Cardiac fibroblast (primary cell): Measurements from ENCODE around the gene SRD5A1.

Experiments
- DNase-seq, 2 donors: peaks; one replicate each; pipeline versions ENCODE4 v3.0.0 to v3.0.0-alpha.2; 2010; ENCODE audit warnings: low read depth in 2 of 2
- H3K4me3 ChIP-seq, 2 donors: replicated peaks in 1 of 2; 1 replicate in 1 of 2; 2 replicates in 1 of 2; pipeline ENCODE4 v1.5.1; 2011; ENCODE audit warnings: low read depth in 2 of 2, low read length in 2 of 2, mild to moderate bottlenecking in 2 of 2, moderate library complexity in 1 of 2
- CTCF ChIP-seq: IDR thresholded peaks from one replicate; pipeline ENCODE4 v1.5.1; 2011; ENCODE audit warnings: low read depth, mild to moderate bottlenecking, low read length, inconsistent platforms

The SRD5A1 gene

DNA sequence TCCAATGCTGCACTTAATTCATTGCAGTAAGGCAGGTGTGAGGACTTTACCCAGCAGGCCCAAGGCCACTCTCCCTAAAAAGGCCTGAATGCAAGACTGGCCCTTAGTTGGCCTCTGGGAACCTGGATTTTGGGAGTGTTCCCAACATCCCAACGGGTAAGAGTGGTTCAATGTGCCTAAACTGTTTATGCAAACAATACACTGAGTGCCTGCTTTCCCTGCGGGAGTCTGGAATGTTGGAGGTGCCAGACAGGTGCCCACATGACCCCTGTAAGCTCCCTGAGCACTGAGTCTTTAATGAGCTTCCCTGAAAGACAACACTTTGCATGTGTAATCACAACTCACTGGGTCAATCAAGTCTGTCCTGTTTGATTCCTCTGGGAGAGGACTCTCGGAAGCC lies 37.8 kb upstream of the SRD5A1 start:
- no peak for TF ChIP-seq CTCF
- no peak overlapping the region for H3K4me3 ChIP-seq
- no peak for DNase-seq

DNA sequence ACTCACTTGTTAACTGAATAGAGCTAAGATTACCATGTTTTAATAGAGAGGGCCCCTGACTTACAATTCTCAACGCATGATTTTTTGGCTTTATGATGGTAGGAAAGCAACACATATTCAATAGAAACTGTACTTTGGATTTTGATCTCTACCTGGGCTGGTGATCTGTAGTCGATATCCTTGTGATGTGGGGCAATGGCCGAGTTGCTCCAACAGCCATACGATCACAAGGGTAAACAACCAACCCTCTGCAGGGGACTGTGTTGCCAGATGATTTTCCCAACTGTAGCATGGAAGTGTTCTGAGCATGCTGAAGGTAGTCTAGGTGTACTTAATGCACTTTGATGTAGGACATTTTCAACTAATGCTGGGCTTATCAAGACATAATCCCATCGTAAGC lies 36.9 kb upstream of the SRD5A1 start:
- no peak for DNase-seq
- no peak for TF ChIP-seq CTCF
- H3K4me3 ChIP-seq, result no peak overlapping the region

DNA sequence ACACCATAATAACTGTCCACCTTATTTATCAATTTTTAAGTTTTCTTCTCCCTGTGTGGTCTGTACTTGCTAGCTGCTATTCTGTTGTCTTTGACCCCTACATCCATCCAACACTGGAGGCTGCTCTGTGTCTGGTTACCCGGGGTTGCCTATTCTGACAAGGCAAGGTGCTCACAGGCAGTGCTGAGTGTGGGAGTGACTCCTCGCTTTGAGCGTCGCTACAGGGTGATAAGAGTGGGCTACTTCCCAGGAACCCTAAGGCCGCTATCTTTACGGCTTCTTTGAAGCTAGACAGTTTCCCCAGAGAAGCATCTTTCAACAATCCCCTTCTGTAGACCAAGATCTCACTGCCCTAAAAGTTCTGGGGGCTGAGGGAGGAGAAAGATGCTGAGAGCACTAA lies 35.7 kb upstream of the SRD5A1 start:
- no peak for TF ChIP-seq CTCF
- DNase-seq, result no peak
- no peak overlapping the region for H3K4me3 ChIP-seq

GRCh38 chr5:6598351-6598900 lies 34.8 kb upstream of the SRD5A1 start:
- H3K4me3 ChIP-seq, result no peak overlapping the region
- no peak for TF ChIP-seq CTCF
- DNase-seq, result peak; percentile 52 to 65

GRCh38 chr5:6599739-6600138 lies 33.5 kb upstream of the SRD5A1 start:
- no peak for TF ChIP-seq CTCF
- no peak overlapping the region for H3K4me3 ChIP-seq
- no peak for DNase-seq

DNA sequence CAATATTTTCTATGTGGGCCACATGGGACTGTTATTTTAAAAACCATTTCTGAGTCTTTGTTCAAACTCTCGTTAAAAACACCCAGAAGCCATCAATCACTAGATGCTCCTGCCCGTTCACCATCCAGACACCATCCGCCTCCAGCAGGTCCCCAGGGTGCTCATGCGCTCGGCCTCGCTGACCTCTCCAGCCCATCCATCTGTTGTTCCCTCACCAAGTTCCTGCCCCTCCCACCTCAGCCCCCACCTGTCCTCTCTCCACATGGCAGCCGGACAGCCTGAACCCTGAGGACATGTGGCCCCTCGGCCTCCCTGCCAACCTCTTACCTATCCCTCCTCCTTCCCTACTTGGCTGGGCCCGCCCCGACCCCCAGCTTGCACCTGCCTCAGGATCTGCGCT lies 32.0 kb upstream of the SRD5A1 start:
- no peak overlapping the region for H3K4me3 ChIP-seq
- DNase-seq, result no peak
- TF ChIP-seq CTCF, result no peak

DNA sequence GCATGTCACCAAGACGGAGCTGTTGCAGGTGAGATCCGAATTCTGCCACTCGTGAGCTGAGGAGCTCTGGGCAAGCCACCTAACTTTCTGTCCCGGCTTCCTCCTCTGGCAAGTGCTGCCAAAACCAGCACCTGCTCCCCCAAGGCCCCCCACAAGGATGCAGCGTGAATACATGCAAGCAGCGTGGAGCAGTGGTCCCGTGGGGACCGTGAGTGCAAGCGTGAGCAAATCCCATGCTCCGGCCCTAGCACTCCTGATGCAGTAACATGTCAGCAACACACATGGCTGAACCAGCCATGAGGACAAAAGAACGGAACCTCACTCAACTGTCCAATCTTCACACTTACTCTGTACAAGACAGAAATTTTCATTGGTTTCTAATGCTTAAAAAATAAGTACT lies 31.4 kb upstream of the SRD5A1 start:
- DNase-seq, result no peak
- no peak overlapping the region for H3K4me3 ChIP-seq
- no peak for TF ChIP-seq CTCF
